Type B pancreatic cell (in vitro differentiated cells): ENCODE results near the gene SLC29A4. TPM values are rescaled to one million over a fixed set of nuclear protein-coding genes. Genes with fewer than 3 reads are reported as not detected.
A peak's percentile ranks its signal among the peaks of the same experiment; 100 is the strongest.

Experiments used
- DNase-seq: peaks from one replicate; pipeline ENCODE4 v3.0.0; 2021; ENCODE audit warnings: mixed read lengths; ENCODE audit not compliant: unreplicated experiment; ENCODE audit errors: extremely low spot score
- H3K27ac Mint-ChIP-seq: 2 replicates; pipeline ENCODE4 v1.8.0; 2021; ENCODE audit warnings: mild to moderate bottlenecking, mixed read lengths
- H3K27me3 Mint-ChIP-seq: 2 replicates; pipeline ENCODE4 v1.8.0; 2021; ENCODE audit warnings: mixed read lengths
- H3K36me3 Mint-ChIP-seq: 2 replicates; pipeline ENCODE4 v1.8.0; 2021; ENCODE audit warnings: mixed read lengths
- H3K4me1 Mint-ChIP-seq: one replicate; pipeline ENCODE4 v1.8.0; 2021; ENCODE audit warnings: mixed read lengths; ENCODE audit not compliant: unreplicated experiment
- H3K4me3 Mint-ChIP-seq: 2 replicates; pipeline ENCODE4 v1.8.0; 2021; ENCODE audit warnings: mild to moderate bottlenecking, mixed read lengths
- H3K9me3 Mint-ChIP-seq: 2 replicates; pipeline ENCODE4 v1.8.0; 2021; ENCODE audit warnings: mixed read lengths
- CTCF ChIP-seq: fragments of 200-600 bp; sonication (generic); conservative IDR thresholded peaks from 2 replicates; pipeline ENCODE4 v1.5.0; 2021; ENCODE audit warnings: antibody characterized with exemption, mild to moderate bottlenecking
- total RNA-seq: library from RNA; stranded (reverse); gene quantifications from 2 replicates; pipeline ENCODE4 v1.2.1, GENCODE V29; 2021; ENCODE audit warnings: low replicate concordance

The SLC29A4 gene
- total RNA-seq, 1 donor from 2014 or later = 79.6 TPM

- Mint-ChIP-seq H3K4me3 (no peak overlapping the region), H3K4me1 (no peaks in the 10 kb centered on the region), H3K36me3 (peaks cover 19% of the 10 kb centered on the region), H3K27ac (no peak overlapping the region), H3K27me3 (no peaks in the 10 kb centered on the region), H3K9me3 (no peaks in the 10 kb centered on the region)
- TF ChIP-seq CTCF = no peak
- DNase-seq = no peak
These were observed 47.5 kb downstream of the SLC29A4 start for GRCh38 chr7:5330288-5330687.

GRCh38 chr7:5332579-5332978 is 49.8 kb downstream of the SLC29A4 start:
- Mint-ChIP-seq H3K36me3 (peaks cover 29% of the 10 kb centered on the region), H3K27me3 (no peaks in the 10 kb centered on the region), H3K9me3 (no peaks in the 10 kb centered on the region), H3K4me3 (no peak overlapping the region), H3K27ac (no peak overlapping the region), H3K4me1 (no peaks in the 10 kb centered on the region)
- no peak for DNase-seq
- TF ChIP-seq CTCF = no peak

GRCh38 chr7:5333121-5334045 is 50.6 kb downstream of the SLC29A4 start:
- DNase-seq = no peak
- Mint-ChIP-seq H3K4me1 (no peaks in the 10 kb centered on the region), H3K36me3 (peaks cover 34% of the 10 kb centered on the region), H3K27ac (peak overlapping the region; percentile 39), H3K27me3 (no peaks in the 10 kb centered on the region), H3K4me3 (no peak overlapping the region), H3K9me3 (no peaks in the 10 kb centered on the region)
- TF ChIP-seq CTCF = no peak

GRCh38 chr7:5334671-5335070 is 51.9 kb downstream of the SLC29A4 start:
- no peaks in the 10 kb centered on the region for H3K4me1 Mint-ChIP-seq
- H3K27ac Mint-ChIP-seq = no peak overlapping the region
- H3K4me3 Mint-ChIP-seq = no peak overlapping the region
- no peak for DNase-seq
- H3K27me3 Mint-ChIP-seq = no peaks in the 10 kb centered on the region
- no peaks in the 10 kb centered on the region for H3K9me3 Mint-ChIP-seq
- H3K36me3 Mint-ChIP-seq = peaks cover 39% of the 10 kb centered on the region
- TF ChIP-seq CTCF = no peak

- Mint-ChIP-seq H3K9me3 (no peaks in the 10 kb centered on the region), H3K4me1 (no peaks in the 10 kb centered on the region), H3K27me3 (no peaks in the 10 kb centered on the region), H3K27ac (peak overlapping the region; percentile 3), H3K4me3 (no peak overlapping the region), H3K36me3 (peaks cover 47% of the 10 kb centered on the region)
- no peak for DNase-seq
- no peak for TF ChIP-seq CTCF
These were observed 54.3 kb downstream of the SLC29A4 start for GRCh38 chr7:5337047-5337446.
